Cardiac fibroblast (primary cell): ENCODE results near the gene JUP.

Experiments used
- DNase-seq, 2 donors: peaks; one replicate each; pipeline versions ENCODE4 v3.0.0 to v3.0.0-alpha.2; 2010; ENCODE audit warnings: low read depth in 2 of 2
- H3K4me3 ChIP-seq, 2 donors: replicated peaks in 1 of 2; 1 replicate in 1 of 2; 2 replicates in 1 of 2; pipeline ENCODE4 v1.5.1; 2011; ENCODE audit warnings: low read depth in 2 of 2, low read length in 2 of 2, mild to moderate bottlenecking in 2 of 2, moderate library complexity in 1 of 2
- TF ChIP-seq, protein P1 (sequence below): IDR thresholded peaks from one replicate; pipeline ENCODE4 v1.5.1; 2011; ENCODE audit warnings: low read depth, mild to moderate bottlenecking, low read length, inconsistent platforms

Gene JUP

DNA sequence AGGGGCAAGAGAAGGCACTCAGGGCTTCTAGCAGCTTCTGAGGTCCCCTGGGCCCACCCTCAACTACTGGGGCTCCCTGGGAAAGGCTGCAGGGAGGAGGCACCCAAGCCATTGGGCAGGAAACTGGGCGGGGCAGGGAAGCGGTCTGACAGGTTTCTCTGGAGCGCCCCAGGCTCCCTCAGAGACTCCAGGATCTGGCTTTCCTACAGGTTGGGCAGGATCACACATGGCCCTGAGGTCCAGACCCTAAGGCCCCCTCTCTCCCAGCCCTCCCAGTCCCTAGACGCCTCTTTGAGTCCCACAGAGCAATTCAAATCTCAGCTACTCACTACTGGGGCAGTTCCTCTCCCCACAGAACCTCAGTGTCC is 14.3 kb downstream of the JUP start:
- H3K4me3 ChIP-seq: no peak overlapping the region
- DNase-seq: no peak
- TF ChIP-seq, protein P1, sequence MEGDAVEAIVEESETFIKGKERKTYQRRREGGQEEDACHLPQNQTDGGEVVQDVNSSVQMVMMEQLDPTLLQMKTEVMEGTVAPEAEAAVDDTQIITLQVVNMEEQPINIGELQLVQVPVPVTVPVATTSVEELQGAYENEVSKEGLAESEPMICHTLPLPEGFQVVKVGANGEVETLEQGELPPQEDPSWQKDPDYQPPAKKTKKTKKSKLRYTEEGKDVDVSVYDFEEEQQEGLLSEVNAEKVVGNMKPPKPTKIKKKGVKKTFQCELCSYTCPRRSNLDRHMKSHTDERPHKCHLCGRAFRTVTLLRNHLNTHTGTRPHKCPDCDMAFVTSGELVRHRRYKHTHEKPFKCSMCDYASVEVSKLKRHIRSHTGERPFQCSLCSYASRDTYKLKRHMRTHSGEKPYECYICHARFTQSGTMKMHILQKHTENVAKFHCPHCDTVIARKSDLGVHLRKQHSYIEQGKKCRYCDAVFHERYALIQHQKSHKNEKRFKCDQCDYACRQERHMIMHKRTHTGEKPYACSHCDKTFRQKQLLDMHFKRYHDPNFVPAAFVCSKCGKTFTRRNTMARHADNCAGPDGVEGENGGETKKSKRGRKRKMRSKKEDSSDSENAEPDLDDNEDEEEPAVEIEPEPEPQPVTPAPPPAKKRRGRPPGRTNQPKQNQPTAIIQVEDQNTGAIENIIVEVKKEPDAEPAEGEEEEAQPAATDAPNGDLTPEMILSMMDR: no peak

DNA sequence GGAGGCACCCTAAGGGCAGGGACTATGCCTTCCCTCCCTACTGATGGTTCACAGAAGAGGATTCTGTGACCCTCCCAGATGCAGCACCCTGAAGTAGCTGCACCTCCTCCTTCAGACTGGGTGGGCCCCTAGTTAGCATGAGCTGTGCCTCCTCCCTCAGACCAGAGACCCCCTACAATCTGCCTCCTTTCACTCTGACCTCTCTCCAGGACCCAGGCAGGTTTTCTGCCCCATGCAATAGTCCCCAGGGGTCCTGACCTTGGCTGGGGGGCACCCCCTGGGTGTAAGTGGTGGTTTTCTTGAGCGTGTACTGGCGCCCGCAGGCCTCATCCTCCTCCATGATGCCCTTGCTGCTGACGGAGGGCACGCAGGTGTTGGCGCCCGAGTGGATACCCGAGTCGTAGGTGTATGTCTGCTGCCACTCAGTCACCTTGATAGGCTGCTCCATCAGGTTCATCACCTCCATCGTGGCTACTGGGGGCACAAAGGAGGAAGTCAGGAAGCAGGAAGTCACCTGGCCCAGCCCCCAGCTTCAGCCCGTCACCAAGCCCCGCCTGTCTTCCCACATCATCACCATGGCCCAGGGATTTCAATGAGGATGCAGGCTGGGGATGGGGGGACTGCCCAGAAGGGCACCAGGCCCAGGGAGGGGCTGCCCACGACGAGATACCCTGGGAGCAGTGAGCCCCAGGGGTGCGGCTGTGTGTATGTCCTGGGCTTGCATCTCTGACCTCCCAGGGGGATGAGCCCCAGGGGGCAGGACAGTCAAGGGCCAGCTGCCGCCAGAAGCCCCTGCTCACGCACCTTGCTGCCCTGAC is 14.9 kb downstream of the JUP start:
- no peak overlapping the region for H3K4me3 ChIP-seq
- DNase-seq: no peak
- TF ChIP-seq, protein P1: no peak

DNA sequence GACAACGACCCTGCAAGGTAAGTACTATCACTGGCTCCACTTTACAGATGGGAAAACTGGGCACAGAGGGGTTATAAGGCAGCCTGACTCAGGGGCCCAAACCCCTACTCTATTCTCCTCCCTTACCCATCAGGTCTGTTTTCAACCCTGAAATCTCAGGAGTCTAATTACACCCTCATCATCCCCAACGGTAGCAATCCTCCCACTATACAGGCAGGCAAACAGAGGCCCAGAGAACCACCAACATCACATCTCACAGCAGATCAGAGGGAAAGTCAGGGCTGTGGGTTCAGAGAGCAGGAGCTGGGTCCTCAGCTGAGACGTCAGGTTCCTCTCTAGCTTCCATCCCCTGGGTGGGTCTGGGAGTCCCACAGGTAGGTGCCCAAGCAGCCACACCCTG is 16.5 kb downstream of the JUP start:
- no peak for DNase-seq
- H3K4me3 ChIP-seq: no peak overlapping the region
- TF ChIP-seq, protein P1: no peak

DNA sequence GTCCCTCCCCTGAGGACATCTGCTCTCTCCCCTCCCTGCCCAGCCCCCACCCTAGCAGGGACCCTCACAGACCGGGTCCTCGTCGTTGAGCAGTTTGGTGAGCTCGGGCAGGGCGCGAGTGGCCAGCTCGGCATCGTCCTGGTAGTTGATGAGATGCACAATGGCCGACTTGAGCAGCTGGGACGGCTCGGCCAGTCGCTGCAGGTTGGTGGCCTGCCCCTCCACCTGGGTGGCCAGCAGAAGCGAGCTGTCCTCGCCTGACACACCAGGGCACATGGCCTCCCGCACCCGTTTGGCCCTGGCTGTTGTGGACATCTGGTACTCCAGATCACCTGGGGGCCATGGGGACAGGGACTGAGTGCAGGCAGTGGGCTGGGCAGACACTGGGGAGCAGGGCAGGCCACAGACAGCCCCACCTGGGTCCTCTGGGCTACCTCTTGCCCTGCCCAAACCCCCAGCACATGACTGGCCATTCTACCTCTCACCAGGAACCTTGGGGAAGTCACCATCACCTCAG is 17.1 kb downstream of the JUP start:
- DNase-seq: no peak
- TF ChIP-seq, protein P1: no peak
- no peak overlapping the region for H3K4me3 ChIP-seq

DNA sequence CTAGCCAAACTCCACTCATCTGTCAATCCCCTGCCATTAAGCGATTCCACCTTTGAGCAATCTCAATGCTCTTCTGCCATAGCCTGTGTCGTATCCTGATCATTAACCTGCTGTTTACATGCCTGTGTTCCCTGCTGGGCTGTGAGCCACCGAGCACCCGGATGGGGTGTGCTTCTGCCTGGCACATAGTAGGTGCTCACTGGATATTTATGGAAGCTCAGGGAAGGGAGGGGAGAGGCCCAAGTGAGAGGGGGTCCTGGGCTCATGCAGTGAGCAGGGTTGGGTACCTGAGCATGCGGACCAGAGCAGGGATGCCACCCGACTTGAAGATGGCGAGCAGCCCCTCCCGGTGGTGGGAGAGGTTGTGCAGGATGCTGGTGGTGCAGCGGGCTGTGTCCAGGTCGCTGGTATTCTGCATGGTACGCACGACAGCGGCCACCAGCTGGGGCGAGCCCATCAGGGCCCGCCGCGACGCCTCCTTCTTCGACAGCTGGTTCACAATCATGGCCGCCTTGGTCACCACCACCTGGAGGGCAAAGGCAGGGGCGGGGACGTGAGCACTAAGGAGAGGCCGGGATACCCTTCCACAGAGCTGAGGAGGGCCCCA is 17.7 kb downstream of the JUP start:
- no peak for DNase-seq
- TF ChIP-seq, protein P1: no peak
- H3K4me3 ChIP-seq: no peak overlapping the region

DNA sequence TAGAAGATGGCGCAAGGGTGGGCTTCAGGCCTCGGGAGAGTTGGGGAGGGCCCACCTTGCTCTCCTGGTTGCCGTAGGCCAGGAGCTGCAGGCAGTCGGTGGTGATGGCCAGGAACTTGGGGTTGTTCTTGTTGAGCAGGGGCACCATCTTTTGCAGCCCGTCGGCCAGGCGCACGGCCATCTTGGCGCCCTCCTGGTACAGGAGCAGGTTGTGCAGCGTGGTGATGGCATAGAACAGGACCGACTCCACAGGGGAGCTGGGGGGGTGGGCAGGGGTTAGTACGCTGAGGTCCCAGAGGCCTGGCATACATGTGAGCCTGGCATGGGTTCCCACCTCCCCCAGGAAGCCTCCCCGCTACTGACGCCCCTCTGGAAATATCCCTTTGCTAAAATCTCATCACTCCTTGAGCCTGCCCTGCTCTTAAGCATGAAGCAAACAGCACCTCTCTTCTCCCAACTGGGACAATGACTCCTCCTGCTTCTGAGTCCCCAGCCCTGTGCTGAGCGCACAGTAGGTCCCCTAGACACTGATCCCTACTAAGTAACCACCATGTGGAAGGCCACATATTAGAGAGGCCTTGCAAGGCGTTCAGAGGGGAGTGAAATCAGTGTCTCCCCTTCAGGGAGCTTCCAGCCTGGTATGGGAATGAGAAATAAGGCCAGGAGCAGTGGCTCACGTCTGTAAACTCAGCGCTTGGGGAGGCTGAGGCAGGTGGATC is 19.0 kb downstream of the JUP start:
- no peak overlapping the region for H3K4me3 ChIP-seq
- TF ChIP-seq, protein P1: no peak
- DNase-seq: no peak
